GM19240 (cell line): Measurements from ENCODE around the gene C3orf52.

Experiments
- DNase-seq: peaks from one replicate; pipeline ENCODE4 v3.0.0; 2011; ENCODE audit warnings: low spot score; ENCODE audit not compliant: insufficient read length

The C3orf52 gene

DNA sequence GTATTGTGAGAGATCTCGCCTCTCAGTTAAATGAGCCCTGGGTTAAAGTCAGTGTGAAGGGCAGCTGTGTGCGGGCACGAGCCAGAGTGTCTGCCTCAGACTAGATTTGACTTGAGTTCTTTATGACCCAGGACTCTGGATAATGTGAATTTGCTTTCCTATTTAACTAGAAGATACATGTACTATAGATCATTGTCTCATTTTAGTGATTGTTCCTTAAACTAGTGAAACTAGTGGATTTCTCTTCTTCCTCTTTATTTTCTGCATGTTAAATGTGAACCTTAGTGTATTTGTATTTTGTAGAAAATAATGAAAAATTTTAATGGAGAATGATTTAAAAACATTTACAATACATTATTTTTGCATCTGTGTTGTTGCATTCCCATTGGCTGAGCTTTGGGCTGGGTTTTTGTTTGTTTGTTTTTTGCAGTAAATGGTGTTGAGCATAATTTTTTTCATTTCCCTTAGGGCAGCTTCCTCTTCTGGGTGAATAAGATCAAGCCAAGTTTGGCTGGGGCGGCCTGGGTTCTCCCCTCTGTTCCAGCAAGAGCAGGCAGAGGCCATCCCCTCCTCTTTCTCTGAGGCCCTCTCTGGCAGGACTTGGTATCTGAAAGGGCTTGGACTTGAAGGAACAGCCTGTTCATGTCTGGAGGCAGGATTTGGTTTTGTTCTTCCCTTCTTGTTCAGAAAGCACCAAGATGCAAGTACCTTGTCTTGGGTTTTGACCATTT, 31.8 kb downstream of the C3orf52 start:
- no peak for DNase-seq

DNA sequence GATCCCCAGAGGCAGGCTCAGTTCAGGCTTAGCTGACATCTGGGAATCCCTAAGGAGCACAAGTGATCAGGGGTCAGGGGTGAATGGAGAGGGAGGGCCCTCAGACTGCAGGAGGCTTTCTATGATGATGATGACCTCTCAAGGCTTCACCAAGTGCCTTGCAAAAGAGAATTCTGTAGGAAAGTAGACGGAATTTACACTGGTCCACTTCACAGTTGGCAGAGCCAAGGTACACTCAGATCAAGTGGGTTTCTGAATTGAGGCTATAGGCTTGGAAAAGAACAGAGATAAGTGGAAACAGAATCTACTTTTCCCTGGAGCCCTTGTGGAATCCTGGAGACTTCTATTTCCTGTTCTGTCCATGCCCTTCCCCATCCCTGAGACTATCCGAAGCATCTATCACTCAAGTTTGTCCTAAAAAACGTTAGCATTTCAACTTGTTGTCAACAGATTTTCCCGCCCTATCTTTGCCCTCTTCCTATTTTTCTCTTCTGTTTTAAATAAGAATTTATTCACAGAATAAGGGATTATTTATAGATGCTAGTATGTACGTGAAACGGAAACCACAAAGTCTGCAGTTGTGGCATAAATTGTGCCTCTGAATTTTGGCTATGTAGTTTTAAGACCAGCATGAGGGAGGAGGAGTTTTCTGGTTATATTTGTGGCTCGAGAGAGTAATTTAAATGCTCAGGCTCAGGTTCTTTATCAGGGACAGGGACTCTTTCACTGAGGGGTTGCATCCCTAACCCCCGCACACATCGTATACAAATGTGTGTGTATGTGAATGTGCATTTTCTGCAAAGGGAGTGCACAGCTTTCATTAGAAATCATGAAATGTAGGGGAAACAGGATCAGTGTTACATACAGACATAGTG, 34.0 kb downstream of the C3orf52 start:
- DNase-seq, result no peak

DNA sequence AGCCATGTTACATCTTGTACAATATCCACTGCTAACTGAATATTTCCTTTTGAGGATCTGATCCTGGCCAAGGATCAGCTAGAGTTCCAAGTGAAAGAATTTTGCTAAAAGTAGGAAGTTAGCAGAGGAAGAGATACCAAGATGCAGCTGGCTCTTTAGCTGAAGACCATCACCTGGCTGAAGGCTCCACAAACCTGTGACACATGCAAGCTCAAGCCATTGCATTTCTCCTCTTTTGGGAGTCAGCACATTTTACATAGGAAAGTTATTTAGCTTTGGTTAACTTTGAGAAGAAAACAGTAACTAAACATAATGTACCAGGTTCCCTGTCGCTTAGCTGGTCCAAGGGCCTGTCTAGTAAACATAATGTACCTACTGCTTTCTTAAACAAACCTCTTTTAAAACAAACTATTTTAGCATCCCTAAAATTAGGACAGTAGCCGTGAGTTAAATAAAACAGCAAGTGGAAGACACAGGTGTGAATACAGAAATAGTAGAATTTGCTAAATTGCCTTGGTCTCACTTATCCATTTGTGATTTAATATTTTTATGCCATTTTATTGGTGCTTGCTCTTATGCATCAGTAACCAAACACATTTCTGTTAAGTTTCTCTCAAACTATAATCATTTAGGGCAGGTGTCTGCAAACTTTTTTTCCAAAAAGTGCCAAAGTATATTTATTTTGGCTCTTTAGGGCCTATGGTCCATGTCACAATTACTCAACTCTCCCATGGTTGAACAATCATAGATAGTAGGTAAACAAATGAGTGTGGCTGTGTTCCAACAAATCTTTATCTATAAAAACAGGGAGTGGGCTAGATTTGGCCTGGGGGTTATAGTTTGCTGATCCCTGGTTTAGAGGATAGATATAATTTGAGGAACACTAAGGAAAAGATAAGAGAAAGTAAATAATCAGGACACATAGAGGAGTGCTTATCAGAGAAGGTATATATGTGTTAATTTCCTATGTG, 35.7 kb downstream of the C3orf52 start:
- no peak for DNase-seq

DNA sequence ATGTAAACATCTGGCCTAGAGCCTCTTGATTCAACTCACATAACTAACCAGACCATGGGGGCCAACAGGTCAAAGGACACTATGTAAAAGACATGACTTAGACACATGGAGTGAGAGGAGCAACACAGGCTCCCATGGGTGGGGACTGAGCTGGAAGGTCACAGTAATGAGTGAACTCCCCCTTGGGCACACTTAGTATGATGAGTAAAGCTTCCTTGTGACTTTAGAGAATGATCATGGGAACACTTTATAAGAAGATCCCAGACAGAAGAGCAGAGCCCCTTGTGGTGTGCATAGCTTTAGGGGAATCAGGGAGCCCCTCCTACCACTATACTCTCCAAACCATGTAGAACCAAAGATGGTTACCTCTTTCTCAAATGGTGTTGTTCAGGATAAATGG, 36.7 kb downstream of the C3orf52 start:
- no peak for DNase-seq

DNA sequence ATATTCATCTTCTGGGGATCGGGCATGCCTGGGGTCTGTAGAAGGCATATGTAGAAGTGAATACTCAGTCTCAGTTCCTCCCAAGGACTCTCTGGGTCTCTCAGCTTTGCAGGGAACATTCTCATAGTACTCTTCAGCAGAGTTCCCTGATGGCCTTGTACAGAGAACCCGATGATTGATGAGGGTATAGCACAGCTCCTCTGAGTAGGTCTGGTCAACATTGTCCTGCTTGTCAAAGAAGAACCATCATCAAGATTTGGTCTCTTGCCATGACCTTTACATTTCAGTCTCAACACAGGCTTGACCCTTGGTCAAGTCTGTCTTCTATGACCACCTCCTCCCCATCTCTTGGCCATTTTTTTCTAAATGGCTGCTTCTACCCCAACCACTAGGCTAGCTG, 37.4 kb downstream of the C3orf52 start:
- DNase-seq, result no peak

DNA sequence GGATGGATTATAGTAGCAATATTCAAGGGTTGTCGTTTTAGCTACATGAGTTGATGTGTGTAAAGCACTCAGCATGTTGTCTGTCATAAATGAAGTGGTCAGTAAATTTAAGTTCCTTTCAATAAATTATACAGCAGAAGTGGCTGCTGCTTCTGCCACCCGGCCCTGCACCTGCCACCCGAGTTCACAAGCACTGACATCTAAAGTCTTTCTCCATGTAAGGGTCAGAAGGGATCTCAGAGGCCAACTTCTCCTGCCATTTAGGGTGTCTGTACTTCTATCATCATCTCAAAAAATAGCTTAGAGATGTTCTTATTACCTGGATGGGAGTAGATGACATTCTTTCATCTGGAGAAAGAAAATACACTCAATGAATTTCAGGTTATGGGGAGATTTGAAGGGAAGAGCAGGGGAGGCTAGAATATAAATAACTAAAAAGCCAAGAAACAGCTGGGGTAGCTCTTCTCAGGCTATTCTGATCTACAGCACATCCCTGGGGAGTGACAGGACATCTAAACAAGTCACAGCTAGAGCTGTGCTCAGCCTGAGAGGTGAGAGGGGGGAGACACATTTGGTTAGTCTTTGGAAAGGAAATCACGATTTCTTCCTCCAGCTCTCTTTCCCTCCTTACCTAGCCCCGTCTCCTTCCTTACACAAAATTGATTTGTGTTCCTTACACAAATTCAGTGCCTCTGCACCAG, 38.9 kb downstream of the C3orf52 start:
- DNase-seq, result no peak

DNA sequence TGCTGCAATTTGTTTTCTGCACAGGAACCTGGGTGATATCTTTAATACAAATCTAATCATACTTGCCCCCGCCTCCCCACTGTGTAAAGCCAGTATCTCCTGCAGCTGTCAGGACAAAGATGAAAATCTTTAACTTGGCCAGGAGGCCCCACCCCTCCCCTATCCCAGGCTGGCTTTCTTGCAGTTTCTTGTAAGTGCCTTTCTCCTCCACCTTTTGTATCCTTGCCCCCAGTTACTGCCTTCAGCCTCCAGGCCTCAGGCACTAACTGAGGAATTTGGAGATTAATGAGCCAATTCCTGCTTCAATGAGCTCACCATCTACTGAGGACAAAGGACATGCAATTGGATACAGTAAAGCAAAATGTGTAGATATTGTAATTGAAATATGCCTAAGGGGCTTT, 40.3 kb downstream of the C3orf52 start:
- no peak for DNase-seq

DNA sequence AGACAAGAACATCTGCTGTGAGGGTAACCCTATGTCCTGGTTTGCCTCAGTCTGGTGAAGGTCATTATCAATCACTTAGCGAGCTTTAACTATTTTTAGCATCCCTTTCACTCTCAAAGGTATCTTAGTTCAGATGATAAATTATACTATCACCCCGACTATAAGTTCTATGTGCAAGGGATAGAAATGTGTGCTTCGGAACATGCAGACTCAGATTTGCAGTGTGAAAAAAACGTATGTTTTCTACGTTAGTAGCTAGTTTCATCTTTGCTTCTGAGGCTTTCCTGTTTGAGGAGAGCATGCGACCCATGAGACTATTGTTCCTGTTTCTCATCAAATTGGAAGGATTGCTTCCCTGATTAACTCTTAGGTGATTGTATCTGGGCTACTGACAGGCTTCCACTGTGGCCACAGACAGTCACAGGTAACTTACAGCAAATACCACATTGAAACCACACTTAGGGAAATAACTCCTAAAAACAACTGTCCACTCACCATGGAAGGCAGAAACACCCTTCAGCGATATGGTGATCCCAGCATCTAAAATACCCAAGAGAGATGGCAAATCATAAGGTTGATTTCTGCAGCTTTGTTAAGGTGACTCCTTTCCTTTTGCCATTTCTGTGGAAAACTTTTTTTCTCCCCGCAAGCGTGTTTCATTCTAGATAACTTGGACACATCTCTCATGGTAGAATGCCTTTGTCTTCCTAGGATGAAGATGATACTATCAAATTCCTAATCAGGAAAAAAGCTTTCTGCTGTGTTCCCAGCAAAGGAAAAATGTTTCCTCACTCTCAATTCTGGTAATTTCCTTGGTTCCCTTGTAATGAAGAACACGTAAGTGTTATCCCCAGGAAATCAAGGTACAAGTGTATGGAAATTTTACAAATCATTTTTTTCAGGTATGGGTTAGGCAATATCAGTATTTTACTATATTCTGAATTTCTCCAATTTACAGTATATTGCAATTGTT, 41.6 kb downstream of the C3orf52 start:
- DNase-seq, result no peak

DNA sequence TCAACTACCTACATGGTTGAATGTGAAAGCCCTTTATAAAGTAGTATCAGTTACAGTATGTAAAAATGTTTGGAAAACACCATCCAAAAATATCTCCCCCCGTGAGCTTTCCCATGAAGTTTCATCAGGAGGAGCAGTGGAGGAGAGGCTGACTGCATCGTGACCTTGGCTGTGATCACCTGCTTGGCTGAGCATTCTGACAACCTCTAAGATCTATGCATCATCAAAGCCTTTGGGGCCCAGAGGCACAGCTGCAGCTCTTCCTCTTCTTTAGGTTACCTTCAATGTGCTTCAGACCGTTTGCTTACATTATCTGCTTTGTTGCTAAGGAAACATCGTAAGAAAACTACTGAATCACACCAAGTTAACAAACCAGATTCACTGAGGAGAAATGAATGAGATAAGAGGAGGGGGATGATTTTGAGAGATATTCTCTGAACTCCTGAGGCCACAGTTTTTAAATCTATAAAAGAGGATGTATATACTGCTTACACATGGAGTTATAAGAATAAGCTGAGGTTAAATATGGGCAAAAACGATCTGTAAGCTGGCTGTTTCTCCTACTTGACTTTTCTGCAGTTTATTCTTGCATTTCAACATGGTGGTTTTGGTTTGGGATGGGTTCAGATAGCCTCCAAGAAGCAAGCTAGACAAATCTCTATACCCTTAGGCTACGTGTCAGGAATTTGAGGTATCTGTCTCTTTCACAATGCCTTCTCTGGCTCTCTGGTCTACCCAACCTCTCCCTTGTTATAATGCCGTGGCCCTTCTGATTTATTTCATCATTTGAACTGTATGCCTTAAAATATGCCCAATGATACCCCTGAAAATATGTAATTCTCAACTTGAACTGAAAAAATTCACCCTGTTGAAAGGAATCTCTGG, 42.9 kb downstream of the C3orf52 start:
- no peak for DNase-seq

DNA sequence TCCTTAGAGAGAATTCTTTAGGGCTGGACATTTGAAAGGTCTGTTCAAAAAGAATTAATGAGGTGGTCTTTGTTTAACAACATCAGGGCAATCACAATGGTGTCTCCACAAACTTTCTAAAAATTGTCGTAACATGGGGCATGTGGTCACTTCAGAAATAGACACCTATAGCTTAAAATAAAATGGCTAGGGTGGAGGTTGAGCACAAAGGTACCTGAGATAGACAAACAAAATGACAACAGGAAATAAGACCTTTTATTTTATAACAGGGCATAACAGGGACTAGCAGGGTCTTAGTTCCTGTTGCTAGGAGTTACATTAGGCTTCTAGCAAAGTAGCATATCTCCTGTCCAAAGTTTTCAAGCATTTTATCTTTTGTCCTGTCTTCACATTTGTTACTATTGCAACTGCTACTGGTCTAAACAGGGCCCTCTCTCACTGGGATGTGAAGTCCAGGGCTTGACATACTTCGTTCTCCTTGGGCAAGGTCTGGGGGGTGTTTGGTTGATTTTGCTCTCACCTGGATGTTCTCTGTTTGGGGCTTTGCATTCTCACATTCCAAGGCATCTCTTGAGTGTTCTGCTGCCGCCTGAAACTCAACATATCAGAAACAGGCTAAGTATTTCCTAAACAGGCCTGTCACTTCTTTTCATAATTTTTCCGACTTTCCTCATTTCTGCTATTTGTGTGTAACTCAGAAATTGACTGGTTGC, 43.9 kb downstream of the C3orf52 start:
- DNase-seq, result no peak

DNA sequence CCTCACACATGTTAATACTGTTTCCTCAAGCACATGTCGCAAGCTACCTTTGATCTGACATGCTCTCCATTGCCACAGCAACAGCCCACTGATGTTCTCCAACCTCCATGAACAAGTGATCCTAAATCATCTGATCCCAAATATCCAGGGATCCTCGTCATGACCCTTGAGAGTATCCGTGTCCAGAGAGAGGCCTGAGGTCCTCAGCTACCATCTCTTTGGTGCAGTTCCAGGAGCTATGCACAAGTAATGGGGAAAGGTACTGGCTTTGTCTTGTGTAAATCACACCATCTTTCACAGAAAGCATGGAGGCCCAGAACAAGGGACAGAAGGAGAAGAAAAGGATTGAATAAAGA, 44.4 kb downstream of the C3orf52 start:
- no peak for DNase-seq

DNA sequence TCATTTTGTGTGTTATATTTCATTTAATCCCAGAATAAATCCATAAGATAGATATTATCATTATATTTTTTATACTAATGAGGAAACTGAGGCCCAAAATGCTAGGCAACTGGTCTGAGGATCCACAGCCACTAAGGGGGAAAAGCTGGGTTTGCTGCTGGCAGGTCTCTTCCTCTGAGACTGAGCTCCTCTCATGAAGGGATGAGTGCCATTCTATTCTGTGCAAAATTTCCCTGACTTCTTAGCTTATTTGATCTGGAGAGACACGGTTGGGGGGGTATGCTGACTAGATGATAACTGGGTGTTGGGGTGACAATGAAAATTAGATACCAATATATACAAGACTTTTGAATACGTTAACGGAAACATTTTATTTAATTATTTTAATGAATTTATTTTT, 44.9 kb downstream of the C3orf52 start:
- no peak for DNase-seq

DNA sequence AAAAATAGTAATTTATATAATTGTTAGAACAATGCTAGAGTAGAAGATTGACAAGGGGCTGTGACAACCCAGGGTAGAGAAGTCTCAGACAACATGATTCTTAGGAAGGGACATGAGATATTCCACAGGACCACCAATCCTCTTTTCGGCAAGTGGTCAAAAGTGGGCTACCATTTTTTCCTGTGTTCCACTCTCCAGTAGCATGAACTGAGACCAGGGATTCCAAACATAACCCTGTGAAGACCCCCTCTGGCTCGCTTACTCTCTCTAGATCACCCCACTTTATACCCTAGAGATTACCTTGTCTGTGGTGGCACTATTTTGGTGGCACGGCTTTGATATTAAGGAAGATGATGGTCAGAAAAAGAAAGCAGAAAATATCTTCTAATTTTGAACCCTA, 45.9 kb downstream of the C3orf52 start:
- no peak for DNase-seq

DNA sequence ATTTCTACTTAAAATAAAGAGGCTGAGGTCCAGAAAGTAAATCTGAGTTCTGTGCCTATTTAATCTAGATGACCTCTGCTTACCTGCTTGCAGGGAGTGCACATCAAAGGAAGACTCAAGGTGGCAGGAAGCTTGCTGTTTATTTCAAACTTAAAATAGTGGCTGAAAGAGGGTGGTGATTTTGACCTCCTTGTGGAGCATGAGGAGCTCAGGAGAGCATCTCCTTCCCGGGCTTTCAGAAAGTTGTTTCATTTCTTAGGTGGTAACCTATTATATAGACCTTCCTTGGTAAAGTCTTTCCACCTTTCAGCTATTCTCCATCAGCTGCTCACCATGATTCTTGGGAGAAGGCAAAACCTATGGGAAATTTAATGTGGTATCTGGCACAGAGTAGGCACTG, 46.4 kb downstream of the C3orf52 start:
- no peak for DNase-seq

DNA sequence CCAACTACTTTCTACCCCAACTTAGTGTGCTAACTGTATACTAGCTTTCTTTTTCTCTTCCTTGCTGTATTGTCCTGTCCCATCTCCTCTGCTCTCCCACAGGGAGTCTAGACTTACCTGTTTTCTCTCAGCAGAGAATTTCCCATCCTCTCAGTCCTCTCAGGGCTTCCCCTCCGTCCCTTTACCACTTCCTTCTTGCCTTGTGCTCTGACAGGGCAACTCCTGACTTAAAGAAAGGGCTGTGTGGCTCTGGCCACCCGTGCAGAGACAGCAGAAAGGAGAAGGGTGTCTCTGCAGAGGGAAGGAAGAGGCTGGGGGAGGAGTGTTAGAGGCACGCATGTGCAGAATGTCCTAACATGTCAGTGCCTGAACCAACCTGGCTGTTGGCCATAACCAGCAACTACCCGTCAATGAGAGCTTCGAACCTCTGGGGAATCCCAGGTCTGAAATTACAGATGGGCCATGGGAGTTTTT, 46.8 kb downstream of the C3orf52 start, which contains the start of gene GCSAM:
Gene GCSAM (minus strand): TSS at position 274 of the 474 bp plus-strand sequence. CDS start 128 bp downstream, at position 146.
- no peak for DNase-seq

DNA sequence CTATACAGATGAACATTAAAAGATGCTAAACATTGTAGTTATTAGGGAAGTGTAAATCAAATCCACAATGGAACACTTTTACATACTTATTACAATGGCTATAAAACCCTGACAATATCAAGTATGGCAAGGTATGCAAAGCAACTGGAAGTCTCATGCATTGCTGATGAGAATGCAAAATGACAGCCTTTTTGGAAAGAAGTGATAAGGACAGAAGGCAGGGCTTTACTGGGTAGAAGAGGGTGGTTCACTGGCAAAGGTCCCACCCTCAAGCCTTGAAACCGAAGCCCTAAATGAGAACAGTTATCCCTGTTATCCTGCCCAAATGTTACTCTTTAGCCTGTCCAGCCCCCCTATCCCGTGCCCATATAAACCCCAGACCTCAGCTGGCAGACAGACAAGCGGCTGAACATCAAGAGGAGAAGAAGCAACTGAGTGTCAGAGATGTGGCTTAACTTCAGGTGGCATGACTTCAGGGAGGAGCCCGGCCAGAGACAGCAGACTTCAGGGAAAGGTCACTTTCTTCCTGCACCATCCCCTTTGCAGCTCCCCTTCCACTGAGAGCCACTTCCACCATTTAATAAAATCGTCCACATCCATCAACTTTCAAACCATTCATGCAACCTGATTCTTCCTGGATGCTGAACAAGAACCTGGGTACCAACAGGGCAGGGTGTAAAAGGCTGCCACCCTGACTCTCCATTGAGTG, 47.6 kb downstream of the C3orf52 start:
- DNase-seq, result no peak
